ENCODE results near the gene NLN.
"Not testable (repeated sequence)": the region's sequence is repeated elsewhere in the genome, so short reads cannot be mapped to it uniquely, and the experiment has no call there.

Gene NLN

GRCh38 chr5:65721720-65722574 is at the start of gene NLN, which contains the start of gene SGTB:
NLN (plus strand) TSS chr5:65722205; CDS start chr5:65722374, 169 bp downstream.
SGTB (minus strand) TSS chr5:65722109; CDS start chr5:65720807, 1,302 bp downstream.
- peak; percentile 90 for DNase-seq (ENCODE audit: low spot score)

- DNase-seq (ENCODE audit: low spot score): no peak
Measured at GRCh38 chr5:65672796-65673195, 49.2 kb upstream of the NLN start.

GRCh38 chr5:65674749-65675148 is 47.3 kb upstream of the NLN start:
- no peak for DNase-seq (ENCODE audit: low spot score)

- DNase-seq (ENCODE audit: low spot score): not testable (repeated sequence)
Measured at GRCh38 chr5:65676056-65676455, 45.9 kb upstream of the NLN start.

- DNase-seq (ENCODE audit: low spot score): no peak
Measured at GRCh38 chr5:65682148-65682547, 39.9 kb upstream of the NLN start.

GRCh38 chr5:65693121-65693520 is 28.9 kb upstream of the NLN start:
- no peak for DNase-seq (ENCODE audit: low spot score)

GRCh38 chr5:65695162-65695755 is 26.7 kb upstream of the NLN start:
- no peak for DNase-seq (ENCODE audit: low spot score)

- no peak for DNase-seq (ENCODE audit: low spot score)
Measured at GRCh38 chr5:65695896-65696295, 26.1 kb upstream of the NLN start.

GRCh38 chr5:65696892-65697291 is 25.1 kb upstream of the NLN start:
- DNase-seq (ENCODE audit: low spot score): no peak

- no peak for DNase-seq (ENCODE audit: low spot score)
Measured at GRCh38 chr5:65699338-65699737, 22.7 kb upstream of the NLN start.

- peak; percentile 13 for DNase-seq (ENCODE audit: low spot score)
Measured at GRCh38 chr5:65702036-65702435, 20.0 kb upstream of the NLN start.

- DNase-seq (ENCODE audit: low spot score): no peak
Measured at GRCh38 chr5:65704621-65705239, 17.3 kb upstream of the NLN start.

- DNase-seq (ENCODE audit: low spot score): no peak
Measured at GRCh38 chr5:65707663-65708062, 14.3 kb upstream of the NLN start.

- DNase-seq (ENCODE audit: low spot score): no peak
Measured at GRCh38 chr5:65708145-65708544, 13.9 kb upstream of the NLN start.

- no peak for DNase-seq (ENCODE audit: low spot score)
Measured at GRCh38 chr5:65718576-65719310, 3.3 kb upstream of the NLN start.

GRCh38 chr5:65721050-65721719 is 820 bp upstream of the NLN start:
- peak; percentile 18 for DNase-seq (ENCODE audit: low spot score)

- peak; percentile 29 for DNase-seq (ENCODE audit: low spot score)
Measured at GRCh38 chr5:65722575-65723403, 784 bp downstream of the NLN start.

- DNase-seq (ENCODE audit: low spot score): no peak
Measured at GRCh38 chr5:65727491-65728156, 5.6 kb downstream of the NLN start.

GRCh38 chr5:65728218-65728617 is 6.2 kb downstream of the NLN start:
- no peak for DNase-seq (ENCODE audit: low spot score)

- DNase-seq (ENCODE audit: low spot score): no peak
Measured at GRCh38 chr5:65730910-65731309, 8.9 kb downstream of the NLN start.

Data from LoVo (cell line).